ENCODE measurements around the gene C19orf47.

DNA sequence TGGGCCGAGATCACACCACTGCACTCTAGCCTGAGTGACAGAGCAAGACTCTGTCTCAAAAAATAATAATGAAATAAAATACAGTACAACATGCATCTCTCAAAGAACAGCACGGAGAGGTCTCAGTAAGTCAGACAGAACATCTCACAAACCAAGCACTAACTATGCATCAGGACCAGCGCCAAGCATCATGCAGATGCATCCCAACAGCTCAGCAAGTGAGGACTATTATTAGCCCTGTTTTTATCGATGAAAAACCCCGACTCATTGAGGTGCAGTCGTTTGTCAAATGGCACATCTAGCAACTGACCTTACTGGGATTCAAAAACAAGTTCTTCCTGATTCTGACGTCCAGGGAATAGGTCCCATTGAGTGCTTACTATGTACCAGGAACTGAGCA is 3.8 kb downstream of the C19orf47 start:
- TF ChIP-seq, protein P1, sequence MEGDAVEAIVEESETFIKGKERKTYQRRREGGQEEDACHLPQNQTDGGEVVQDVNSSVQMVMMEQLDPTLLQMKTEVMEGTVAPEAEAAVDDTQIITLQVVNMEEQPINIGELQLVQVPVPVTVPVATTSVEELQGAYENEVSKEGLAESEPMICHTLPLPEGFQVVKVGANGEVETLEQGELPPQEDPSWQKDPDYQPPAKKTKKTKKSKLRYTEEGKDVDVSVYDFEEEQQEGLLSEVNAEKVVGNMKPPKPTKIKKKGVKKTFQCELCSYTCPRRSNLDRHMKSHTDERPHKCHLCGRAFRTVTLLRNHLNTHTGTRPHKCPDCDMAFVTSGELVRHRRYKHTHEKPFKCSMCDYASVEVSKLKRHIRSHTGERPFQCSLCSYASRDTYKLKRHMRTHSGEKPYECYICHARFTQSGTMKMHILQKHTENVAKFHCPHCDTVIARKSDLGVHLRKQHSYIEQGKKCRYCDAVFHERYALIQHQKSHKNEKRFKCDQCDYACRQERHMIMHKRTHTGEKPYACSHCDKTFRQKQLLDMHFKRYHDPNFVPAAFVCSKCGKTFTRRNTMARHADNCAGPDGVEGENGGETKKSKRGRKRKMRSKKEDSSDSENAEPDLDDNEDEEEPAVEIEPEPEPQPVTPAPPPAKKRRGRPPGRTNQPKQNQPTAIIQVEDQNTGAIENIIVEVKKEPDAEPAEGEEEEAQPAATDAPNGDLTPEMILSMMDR (IDR thresholded peaks at IDR 0.05; ENCODE audit: low read depth, low read length) = no peak
- TF ChIP-seq EZH2phosphoT487 (IDR thresholded peaks at IDR 0.05; ENCODE audit: low read depth) = no peak
